Measurements from ENCODE around the gene SCGB1D1. TPM values are rescaled to one million over a fixed set of nuclear protein-coding genes. Genes with fewer than 3 reads are reported as not detected.

Gene SCGB1D1
- polyA plus RNA-seq (ENCODE audit: insufficient read length in 3 of 3) = not detected
- long read RNA-seq, donor 1 = 0 reads
- long read RNA-seq, donor 2 = 0 reads
- long read RNA-seq, donor 3 = 0 reads
- long read RNA-seq, donor 4 = 0 reads
- long read RNA-seq, donor 5 = 0 reads
- long read RNA-seq, donor 6 = 0 reads
- long read RNA-seq, donor 7 = 0 reads
- long read RNA-seq, donor 8 = 0 reads
- long read RNA-seq, donor 9 = 0 reads
- long read RNA-seq, donor 10 = 0 reads
- long read RNA-seq, donor 11 = 0 reads
- long read RNA-seq, donor 12 = 0 reads
- long read RNA-seq, donor 13 = 0 reads
- long read RNA-seq, donor 14 = 0 reads
- long read RNA-seq, donor 15 = 0 reads
- long read RNA-seq, donor 16 = 0 reads

GRCh38 chr11:62190011-62190410 is at the start of gene SCGB1D1:
SCGB1D1 (plus strand) TSS chr11:62190216; CDS start chr11:62190285, 69 bp downstream.
- DNase-seq = no peak

GRCh38 chr11:62140304-62141110 is 49.5 kb upstream of the SCGB1D1 start:
- no peak for DNase-seq

GRCh38 chr11:62141111-62142042 is 48.6 kb upstream of the SCGB1D1 start:
- DNase-seq = no peak

GRCh38 chr11:62142043-62142375 is 48.0 kb upstream of the SCGB1D1 start:
- DNase-seq = no peak

- DNase-seq = no peak
Observed at GRCh38 chr11:62142921-62143320, 47.1 kb upstream of the SCGB1D1 start.

- DNase-seq = no peak
Observed at GRCh38 chr11:62143727-62144126, 46.3 kb upstream of the SCGB1D1 start.

- DNase-seq = no peak
Observed at GRCh38 chr11:62144641-62145255, 45.3 kb upstream of the SCGB1D1 start.

GRCh38 chr11:62145261-62145871 is 44.6 kb upstream of the SCGB1D1 start:
- no peak for DNase-seq

- no peak for DNase-seq
Observed at GRCh38 chr11:62146476-62147200, 43.4 kb upstream of the SCGB1D1 start.

- no peak for DNase-seq
Observed at GRCh38 chr11:62147545-62147944, 42.5 kb upstream of the SCGB1D1 start.

GRCh38 chr11:62148271-62148980 is 41.6 kb upstream of the SCGB1D1 start:
- no peak for DNase-seq

- no peak for DNase-seq
Observed at GRCh38 chr11:62149986-62150886, 39.8 kb upstream of the SCGB1D1 start.

- DNase-seq = no peak
Observed at GRCh38 chr11:62150887-62151736, 38.9 kb upstream of the SCGB1D1 start.

GRCh38 chr11:62151737-62152102 is 38.3 kb upstream of the SCGB1D1 start:
- no peak for DNase-seq

- DNase-seq = no peak
Observed at GRCh38 chr11:62152245-62153086, 37.5 kb upstream of the SCGB1D1 start.

GRCh38 chr11:62153087-62153395 is 37.0 kb upstream of the SCGB1D1 start:
- no peak for DNase-seq

GRCh38 chr11:62153617-62154016 is 36.4 kb upstream of the SCGB1D1 start:
- DNase-seq = no peak
